IMR-90 (cell line): ENCODE data around the gene PXK.

Experiments used
- BHLHE40 ChIP-seq: fragments of 150-350 bp; IDR thresholded peaks from 2 replicates; pipeline ENCODE4 v1.6.1; 2016; ENCODE audit warnings: mild to moderate bottlenecking, low read depth, low read length
- CEBPB ChIP-seq: IDR thresholded peaks from 2 replicates; pipeline ENCODE4 v1.6.1; 2012; ENCODE audit warnings: low read depth, low read length, improper control_type of control experiment
- ELK1 ChIP-seq: fragments of 150-350 bp; IDR thresholded peaks from 2 replicates; pipeline ENCODE4 v1.6.1; 2016; ENCODE audit warnings: low read depth, mild to moderate bottlenecking, low read length, moderate library complexity, borderline replicate concordance
- FOS ChIP-seq: fragments of 150-350 bp; IDR thresholded peaks from 2 replicates; pipeline ENCODE4 v1.6.1; 2016; ENCODE audit warnings: low read depth, low read length
- MAFK ChIP-seq: IDR thresholded peaks from 2 replicates; pipeline ENCODE4 v1.6.1; 2012; ENCODE audit warnings: low read depth, low read length, improper control_type of control experiment
- MAZ ChIP-seq: IDR thresholded peaks from 2 replicates; pipeline ENCODE4 v1.6.1; 2012; ENCODE audit warnings: low read depth, mild to moderate bottlenecking, low read length, improper control_type of control experiment, moderate library complexity, borderline replicate concordance
- MXI1 ChIP-seq: IDR thresholded peaks from 2 replicates; pipeline ENCODE4 v1.6.1; 2012; ENCODE audit warnings: low read depth, mild to moderate bottlenecking, low read length, moderate library complexity, borderline replicate concordance
- NFE2L2 ChIP-seq: fragments of 150-350 bp; IDR thresholded peaks from 2 replicates; pipeline ENCODE4 v1.6.1; 2016; ENCODE audit warnings: low read depth, mild to moderate bottlenecking, low read length
- POLR2A ChIP-seq: IDR thresholded peaks from 2 replicates; pipeline ENCODE4 v1.6.1; 2012; ENCODE audit warnings: mild to moderate bottlenecking, low read depth, low read length
- RAD21 ChIP-seq: IDR thresholded peaks from 2 replicates; pipeline ENCODE4 v1.6.1; 2012; ENCODE audit warnings: low read length, improper control_type of control experiment
- RCOR1 ChIP-seq: IDR thresholded peaks from 2 replicates; pipeline ENCODE4 v1.6.1; 2012; ENCODE audit warnings: mild to moderate bottlenecking, low read length, improper control_type of control experiment; ENCODE audit not compliant: insufficient replicate concordance
- RFX5 ChIP-seq: IDR thresholded peaks from 2 replicates; pipeline ENCODE4 v1.8.0; 2012; ENCODE audit warnings: low read depth, mild to moderate bottlenecking, low read length, moderate library complexity
- SMC3 ChIP-seq: fragments of 150-350 bp; IDR thresholded peaks from 2 replicates; pipeline ENCODE4 v1.6.1; 2016; ENCODE audit warnings: low read depth, mild to moderate bottlenecking, antibody characterized with exemption, low read length, moderate library complexity
- TF ChIP-seq, protein P1 (sequence below): conservative IDR thresholded peaks from 2 replicates; pipeline ENCODE4 v1.5.1; 2012; ENCODE audit warnings: mild to moderate bottlenecking, low read depth, low read length, improper control_type of control experiment

- TF ChIP-seq, protein P1, sequence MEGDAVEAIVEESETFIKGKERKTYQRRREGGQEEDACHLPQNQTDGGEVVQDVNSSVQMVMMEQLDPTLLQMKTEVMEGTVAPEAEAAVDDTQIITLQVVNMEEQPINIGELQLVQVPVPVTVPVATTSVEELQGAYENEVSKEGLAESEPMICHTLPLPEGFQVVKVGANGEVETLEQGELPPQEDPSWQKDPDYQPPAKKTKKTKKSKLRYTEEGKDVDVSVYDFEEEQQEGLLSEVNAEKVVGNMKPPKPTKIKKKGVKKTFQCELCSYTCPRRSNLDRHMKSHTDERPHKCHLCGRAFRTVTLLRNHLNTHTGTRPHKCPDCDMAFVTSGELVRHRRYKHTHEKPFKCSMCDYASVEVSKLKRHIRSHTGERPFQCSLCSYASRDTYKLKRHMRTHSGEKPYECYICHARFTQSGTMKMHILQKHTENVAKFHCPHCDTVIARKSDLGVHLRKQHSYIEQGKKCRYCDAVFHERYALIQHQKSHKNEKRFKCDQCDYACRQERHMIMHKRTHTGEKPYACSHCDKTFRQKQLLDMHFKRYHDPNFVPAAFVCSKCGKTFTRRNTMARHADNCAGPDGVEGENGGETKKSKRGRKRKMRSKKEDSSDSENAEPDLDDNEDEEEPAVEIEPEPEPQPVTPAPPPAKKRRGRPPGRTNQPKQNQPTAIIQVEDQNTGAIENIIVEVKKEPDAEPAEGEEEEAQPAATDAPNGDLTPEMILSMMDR = no peak
- TF ChIP-seq POLR2A = no peak
- no peak for TF ChIP-seq RCOR1
- TF ChIP-seq RFX5 = no peak
- no peak for TF ChIP-seq RAD21
- TF ChIP-seq MAZ = no peak
- no peak for TF ChIP-seq SMC3
- no peak for TF ChIP-seq FOS
- no peak for TF ChIP-seq ELK1
- TF ChIP-seq NFE2L2 = no peak
- TF ChIP-seq BHLHE40 = no peak
- TF ChIP-seq CEBPB = no peak
- TF ChIP-seq MAFK = no peak
- TF ChIP-seq MXI1 = no peak
These were observed 19.9 kb downstream of the PXK start for GRCh38 chr3:58352626-58353025.
